HFFc6 (cell line): Measurements from ENCODE around the gene KRT40. TPM values are rescaled to one million over a fixed set of nuclear protein-coding genes. Genes with fewer than 3 reads are reported as not detected.

ENCODE experiments used
- DNase-seq: peaks from one replicate; pipeline ENCODE4 v3.0.0-alpha.2; 2018
- H3K27ac Mint-ChIP-seq: 2 replicates; pipeline ENCODE4 v1.8.0; 2020; ENCODE audit warnings: mild to moderate bottlenecking, mixed read lengths
- H3K27me3 Mint-ChIP-seq: 2 replicates; pipeline ENCODE4 v1.8.0; 2021; ENCODE audit warnings: mild to moderate bottlenecking, moderate library complexity, mixed read lengths; ENCODE audit not compliant: insufficient read depth
- H3K36me3 Mint-ChIP-seq: 2 replicates; pipeline ENCODE4 v1.8.0; 2021; ENCODE audit warnings: low read depth, mixed read lengths
- H3K4me1 Mint-ChIP-seq: 2 replicates; pipeline ENCODE4 v1.8.0; 2020; ENCODE audit warnings: low read depth, mixed read lengths
- H3K4me3 Mint-ChIP-seq: 2 replicates; pipeline ENCODE4 v1.8.0; 2020; ENCODE audit warnings: mild to moderate bottlenecking, moderate library complexity, mixed read lengths
- H3K9me3 Mint-ChIP-seq: 2 replicates; pipeline ENCODE4 v1.8.0; 2020; ENCODE audit warnings: mild to moderate bottlenecking, mixed read lengths
- long read RNA-seq: library from polyadenylated mRNA; unstranded; transcript quantifications from one replicate; pipeline ENCODE4 v2.0.0, GENCODE V29; 2019
- total RNA-seq, 6 experiments: library from RNA; stranded (reverse); fragmentation: NEBNext Ultra II Directional; extraction: Animal tissue kit (Norgen Biotek cat#: 25700); gene quantifications; 2 replicates in 1 of 6; 3 replicates in 5 of 6; pipeline ENCODE4 v1.2.3, GENCODE V29; 2021
- TF ChIP-seq, protein P1 (sequence below): fragments of 200-600 bp; sonication (generic); IDR thresholded peaks from 2 replicates; pipeline ENCODE4 v1.5.0; 2021; ENCODE audit warnings: antibody characterized with exemption, mild to moderate bottlenecking

The KRT40 gene
- not detected for total RNA-seq
- long read RNA-seq = 0 reads

DNA sequence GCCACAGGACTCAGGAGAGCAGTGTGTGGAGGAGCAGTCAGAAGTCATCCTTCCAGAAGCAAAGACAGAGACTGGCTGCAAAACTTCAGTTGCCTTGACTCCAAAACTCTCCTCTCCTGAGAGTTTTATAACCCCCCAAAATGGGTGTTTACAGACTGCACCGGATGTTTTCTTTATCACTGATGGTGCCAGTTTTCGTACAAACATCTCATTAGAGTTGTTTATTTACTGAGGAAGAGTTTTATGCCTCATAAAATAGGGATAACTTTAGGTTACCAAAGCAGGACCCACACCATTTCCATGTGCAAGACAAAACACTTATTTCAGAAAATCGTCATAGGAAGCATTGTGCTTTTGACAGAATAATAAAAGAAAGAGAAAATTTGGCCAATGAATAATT is at the start of gene KRT40:
TSS of gene KRT40 (minus strand) at position 101 of the 400 bp plus-strand sequence. CDS start at position 48, 53 bp downstream.
- H3K9me3 Mint-ChIP-seq = no peaks in the 10 kb centered on the region
- no peaks in the 10 kb centered on the region for H3K27me3 Mint-ChIP-seq
- H3K36me3 Mint-ChIP-seq = no peaks in the 10 kb centered on the region
- no peak within 1 kb of the TSS for H3K27ac Mint-ChIP-seq
- no peak within 1 kb of the TSS for H3K4me3 Mint-ChIP-seq
- DNase-seq = no peak
- TF ChIP-seq, protein P1, sequence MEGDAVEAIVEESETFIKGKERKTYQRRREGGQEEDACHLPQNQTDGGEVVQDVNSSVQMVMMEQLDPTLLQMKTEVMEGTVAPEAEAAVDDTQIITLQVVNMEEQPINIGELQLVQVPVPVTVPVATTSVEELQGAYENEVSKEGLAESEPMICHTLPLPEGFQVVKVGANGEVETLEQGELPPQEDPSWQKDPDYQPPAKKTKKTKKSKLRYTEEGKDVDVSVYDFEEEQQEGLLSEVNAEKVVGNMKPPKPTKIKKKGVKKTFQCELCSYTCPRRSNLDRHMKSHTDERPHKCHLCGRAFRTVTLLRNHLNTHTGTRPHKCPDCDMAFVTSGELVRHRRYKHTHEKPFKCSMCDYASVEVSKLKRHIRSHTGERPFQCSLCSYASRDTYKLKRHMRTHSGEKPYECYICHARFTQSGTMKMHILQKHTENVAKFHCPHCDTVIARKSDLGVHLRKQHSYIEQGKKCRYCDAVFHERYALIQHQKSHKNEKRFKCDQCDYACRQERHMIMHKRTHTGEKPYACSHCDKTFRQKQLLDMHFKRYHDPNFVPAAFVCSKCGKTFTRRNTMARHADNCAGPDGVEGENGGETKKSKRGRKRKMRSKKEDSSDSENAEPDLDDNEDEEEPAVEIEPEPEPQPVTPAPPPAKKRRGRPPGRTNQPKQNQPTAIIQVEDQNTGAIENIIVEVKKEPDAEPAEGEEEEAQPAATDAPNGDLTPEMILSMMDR = no peak
- H3K4me1 Mint-ChIP-seq = 0 out of 2 replicates have a peak, but pooled peaks cover 9% of the 10 kb centered on the region

DNA sequence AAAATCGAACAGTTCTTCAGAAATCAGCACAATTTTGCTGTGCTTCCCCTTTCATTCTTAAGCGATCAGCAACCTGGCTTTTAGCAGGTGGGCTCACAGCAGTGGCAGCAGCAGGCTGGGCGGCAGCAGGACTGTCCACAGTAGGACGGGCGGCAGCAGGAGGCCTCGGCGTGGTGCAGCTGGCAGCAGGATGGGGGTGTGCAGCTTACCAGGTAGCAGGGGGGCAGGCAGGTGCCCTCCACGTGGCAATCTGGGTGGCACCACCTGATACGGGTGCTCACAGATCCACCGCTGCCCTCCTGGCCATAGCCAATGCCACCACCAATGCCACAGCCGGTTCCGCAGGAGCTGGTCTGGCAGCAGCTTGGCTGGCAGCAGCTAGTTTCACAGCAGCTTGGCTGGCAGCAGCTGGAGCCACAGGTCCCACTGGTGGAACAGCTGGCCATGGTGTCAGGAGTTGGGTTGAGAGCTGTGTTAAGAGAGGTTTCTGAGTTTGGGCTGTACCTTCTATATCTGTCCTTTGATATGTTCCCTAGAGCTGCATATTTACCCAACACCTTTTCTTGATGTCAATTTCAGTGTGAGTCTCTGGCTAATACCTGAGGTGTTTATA is 45.6 kb upstream of the KRT40 start, which contains the start of gene KRTAP1-4:
TSS of gene KRTAP1-4 (minus strand) at position 563 of the 613 bp plus-strand sequence. CDS start at position 446, 117 bp downstream.
- Mint-ChIP-seq H3K4me1 (peaks cover 31% of the 10 kb centered on the region), H3K27me3 (no peaks in the 10 kb centered on the region), H3K9me3 (no peaks in the 10 kb centered on the region), H3K36me3 (no peaks in the 10 kb centered on the region; the same call in 1 of the 2 replicates), H3K4me3 (no peak within 1 kb of the TSS), H3K27ac (no peak within 1 kb of the TSS)
- TF ChIP-seq, protein P1 = no peak
- DNase-seq = no peak

DNA sequence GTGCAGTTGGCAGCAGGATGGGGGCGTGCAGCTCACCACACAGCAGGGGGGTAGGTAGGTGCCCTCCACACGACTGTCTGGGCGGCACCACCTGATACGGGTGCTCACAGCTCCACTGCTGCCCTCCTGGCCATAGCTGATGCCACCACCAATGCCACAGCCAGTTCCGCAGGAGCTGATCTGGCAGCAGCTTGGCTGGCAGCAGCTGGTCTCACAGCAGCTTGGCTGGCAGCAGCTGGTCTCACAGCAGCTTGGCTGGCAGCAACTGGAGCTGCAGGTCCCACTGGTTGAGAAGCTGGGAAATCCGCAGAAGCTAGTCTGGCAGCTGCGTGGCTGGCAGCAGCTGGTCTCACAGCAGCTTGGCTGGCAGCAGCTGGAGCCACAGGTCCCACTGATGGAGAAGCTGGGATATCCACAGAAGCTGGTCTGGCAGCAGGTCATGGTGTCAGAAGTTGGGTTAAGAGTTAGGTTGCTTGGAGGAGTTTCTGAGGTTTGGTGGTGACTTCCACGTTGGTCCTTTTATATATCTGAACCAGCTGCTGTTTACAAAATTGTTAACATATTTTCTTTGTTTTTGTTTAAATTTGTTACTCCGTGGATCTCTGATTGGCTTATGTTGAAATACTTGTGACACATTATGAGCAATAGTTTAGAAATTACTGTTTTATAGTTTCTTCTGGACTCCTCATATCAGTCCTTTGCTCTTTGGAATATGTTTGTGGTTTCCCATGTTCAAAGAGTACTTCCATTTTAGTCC is 42.8 kb upstream of the KRT40 start, which contains the start of gene KRTAP1-5:
TSS of gene KRTAP1-5 (minus strand) at position 494 of the 757 bp plus-strand sequence. CDS start at position 441, 53 bp downstream.
- TF ChIP-seq, protein P1 = no peak
- H3K36me3 Mint-ChIP-seq = peaks cover 7% of the 10 kb centered on the region; the same call in 1 of the 2 replicates
- peak within 1 kb of the TSS; percentile 53 for H3K27ac Mint-ChIP-seq
- DNase-seq = peak; percentile 74
- H3K9me3 Mint-ChIP-seq = no peaks in the 10 kb centered on the region
- no peak within 1 kb of the TSS for H3K4me3 Mint-ChIP-seq
- peaks cover 37% of the 10 kb centered on the region for H3K4me1 Mint-ChIP-seq
- H3K27me3 Mint-ChIP-seq = no peaks in the 10 kb centered on the region

DNA sequence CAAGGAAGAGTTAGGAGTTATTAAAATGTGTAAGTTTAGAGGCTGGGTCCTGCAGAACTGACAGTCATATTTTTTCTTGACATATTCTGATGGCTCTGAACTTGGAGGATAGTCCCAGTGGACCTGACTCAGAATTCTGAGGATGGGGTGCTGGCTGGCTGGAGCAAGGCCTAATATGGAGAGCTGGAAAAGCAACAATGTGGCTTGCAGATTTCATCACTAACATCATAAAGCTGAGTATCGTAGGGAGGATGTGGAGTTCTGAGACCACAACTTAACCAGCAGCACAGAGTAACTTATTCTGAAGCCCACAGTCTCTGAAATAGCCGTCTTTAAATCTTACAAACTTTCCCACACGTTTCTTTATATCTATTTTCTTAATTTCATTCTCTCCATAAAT is 40.6 kb upstream of the KRT40 start:
- no peak for DNase-seq
- peaks cover 45% of the 10 kb centered on the region for H3K4me1 Mint-ChIP-seq
- H3K4me3 Mint-ChIP-seq = no peak overlapping the region
- peaks cover 7% of the 10 kb centered on the region; the same call in 1 of the 2 replicates for H3K36me3 Mint-ChIP-seq
- no peaks in the 10 kb centered on the region; the same call in 1 of the 2 replicates for H3K9me3 Mint-ChIP-seq
- TF ChIP-seq, protein P1 = no peak
- H3K27ac Mint-ChIP-seq = no peak overlapping the region
- H3K27me3 Mint-ChIP-seq = no peaks in the 10 kb centered on the region

DNA sequence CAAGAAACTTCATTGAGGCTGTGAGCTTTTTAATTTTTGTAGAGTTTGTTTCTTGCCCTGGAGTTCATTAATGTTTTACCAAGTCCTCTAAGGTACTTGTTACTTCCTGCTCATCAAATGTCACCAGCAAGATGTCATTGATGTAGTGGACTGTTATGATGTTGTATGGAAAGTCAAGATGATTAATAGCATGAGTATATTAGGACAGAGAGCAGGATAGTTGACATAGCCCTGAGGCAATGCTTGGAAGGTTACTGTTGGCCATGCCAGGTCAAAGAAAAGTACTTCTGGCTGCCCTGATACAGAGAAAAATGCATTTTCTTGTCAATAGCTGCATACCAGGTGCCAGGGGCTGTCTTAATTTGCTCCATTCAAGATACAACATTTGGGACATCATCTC is 36.2 kb upstream of the KRT40 start:
- H3K36me3 Mint-ChIP-seq = peaks cover 7% of the 10 kb centered on the region; the same call in 1 of the 2 replicates
- H3K9me3 Mint-ChIP-seq = no peaks in the 10 kb centered on the region; the same call in 1 of the 2 replicates
- H3K27ac Mint-ChIP-seq = no peak overlapping the region
- no peaks in the 10 kb centered on the region for H3K27me3 Mint-ChIP-seq
- TF ChIP-seq, protein P1 = no peak
- H3K4me1 Mint-ChIP-seq = peaks cover 33% of the 10 kb centered on the region
- no peak overlapping the region for H3K4me3 Mint-ChIP-seq
- no peak for DNase-seq
